Common myeloid progenitor, CD34-positive (primary cell): Measurements from ENCODE around the gene MAP4K5.

Experiments
- CTCF ChIA-PET: fragments of 350-600 bp; sonication (Branson Sonifier 250); formaldehyde crosslinking; loops from one replicate; lab custom pipeline; 2021; ENCODE audit warnings: antibody characterized with exemption; lab: Charles Lee
- POLR2A ChIA-PET: fragments of 350-600 bp; sonication (Branson Sonifier 250); formaldehyde crosslinking; loops from one replicate; lab custom pipeline; 2021; ENCODE audit warnings: antibody characterized with exemption; lab: Charles Lee
- DNase-seq, 3 donors: peaks; one replicate each; pipeline versions ENCODE4 v3.0.0 to v3.0.0-alpha.2; 2013
- H3K27ac ChIP-seq, 2 experiments: 1 replicate in 1 of 2; 2 replicates in 1 of 2; pipeline ENCODE4 v1.7.0; 2013; ENCODE audit warnings: inconsistent platforms in 2 of 2, low read length in 2 of 2, mild to moderate bottlenecking in 2 of 2, low read depth in 1 of 2, moderate library complexity in 1 of 2; ENCODE audit not compliant: severe bottlenecking in 2 of 2, insufficient read depth in 1 of 2, poor library complexity in 1 of 2
- H3K27me3 ChIP-seq, 5 experiments: replicated peaks in 2 of 5; 1 replicate in 3 of 5; 2 replicates in 2 of 5; pipeline versions ENCODE4 v1.6.1 to v1.7.0; 2013; ENCODE audit warnings: low read length in 4 of 5, mild to moderate bottlenecking in 2 of 5, moderate library complexity in 2 of 5, inconsistent platforms in 1 of 5; ENCODE audit not compliant: insufficient read depth in 5 of 5, control insufficient read depth in 4 of 5
- H3K36me3 ChIP-seq, 4 experiments: 1 replicate in 2 of 4; 2 replicates in 2 of 4; pipeline versions ENCODE4 v1.6.1 to v1.7.0; 2013; ENCODE audit warnings: low read length in 3 of 4, control low read depth in 1 of 4, mild to moderate bottlenecking in 1 of 4; ENCODE audit not compliant: control insufficient read depth in 4 of 4, insufficient read depth in 4 of 4
- H3K4me1 ChIP-seq, 4 experiments: 1 replicate in 3 of 4; 2 replicates in 1 of 4; pipeline versions ENCODE4 v1.6.1 to v1.7.1; 2013; ENCODE audit warnings: low read length in 3 of 4, mild to moderate bottlenecking in 3 of 4, control low read depth in 1 of 4, inconsistent platforms in 1 of 4, moderate library complexity in 1 of 4; ENCODE audit not compliant: control insufficient read depth in 4 of 4, insufficient read depth in 4 of 4; ENCODE audit errors: control extremely low read depth in 1 of 4
- H3K4me3 ChIP-seq, 7 experiments: 1 replicate in 4 of 7; 2 replicates in 3 of 7; pipeline versions ENCODE4 v1.5.1 to v1.7.0; 2013; ENCODE audit warnings: mild to moderate bottlenecking in 7 of 7, low read length in 6 of 7, moderate library complexity in 6 of 7, inconsistent platforms in 2 of 7, low read depth in 2 of 7, control low read depth in 1 of 7; ENCODE audit not compliant: insufficient read depth in 4 of 7, control insufficient read depth in 1 of 7; ENCODE audit errors: extremely low read depth in 1 of 7
- H3K9me3 ChIP-seq, 5 experiments: 1 replicate in 4 of 5; 2 replicates in 1 of 5; pipeline versions ENCODE4 v1.6.1 to v1.7.1; 2013; ENCODE audit warnings: low read length in 4 of 5, mild to moderate bottlenecking in 2 of 5, inconsistent platforms in 1 of 5, low read depth in 1 of 5, moderate library complexity in 1 of 5; ENCODE audit not compliant: control insufficient read depth in 4 of 5, insufficient read depth in 2 of 5; ENCODE audit errors: control extremely low read depth in 1 of 5
- WGBS: methylation state at CpG from one replicate; pipeline ENCODE4 v1.1.5; 2013; ENCODE audit not compliant: insufficient coverage; 5-methylcytosine and 5-hydroxymethylcytosine counted together

Gene MAP4K5

GRCh38 chr14:50380455-50380854, 151.9 kb downstream of the MAP4K5 start:
- H3K27me3 ChIP-seq = no peaks in the 10 kb centered on the region
- ChIA-PET POLR2A (no interaction called here), CTCF (interaction anchor here (0.7 kb wide), 1 partner anchor 35 kb away, joined by 3 read pairs; no protein-coding TSS in a partner anchor)
- no CpG with 5 or more reads among the region's 1 CpG for WGBS
- H3K4me1 ChIP-seq = no peaks in the 10 kb centered on the region
- H3K9me3 ChIP-seq = no peaks in the 10 kb centered on the region
- no peak overlapping the region for H3K27ac ChIP-seq
- H3K36me3 ChIP-seq = peaks cover 0 to 7% (median 0%) of the 10 kb centered on the region in 4 experiments
- no peak for DNase-seq
- H3K4me3 ChIP-seq = no peak overlapping the region

GRCh38 chr14:50379563-50379962, 152.8 kb downstream of the MAP4K5 start:
- POLR2A ChIA-PET = no interaction called here
- Histone ChIP-seq H3K9me3 (no peaks in the 10 kb centered on the region), H3K4me1 (no peaks in the 10 kb centered on the region), H3K27ac (no peak overlapping the region), H3K27me3 (no peaks in the 10 kb centered on the region), H3K4me3 (no peak overlapping the region), H3K36me3 (peaks cover 0 to 4% (median 0%) of the 10 kb centered on the region in 4 experiments)
- WGBS = 100% methylated on average over 2 of the region's 2 CpGs
- no peak for DNase-seq
- CTCF ChIA-PET = interaction anchor here (0.7 to 1.2 kb wide), 3 partner anchors 10 to 35 kb away, joined by 3 to 5 read pairs (median 3); no protein-coding TSS in a partner anchor

GRCh38 chr14:50377550-50378085, 154.8 kb downstream of the MAP4K5 start:
- H3K27ac ChIP-seq = no peak overlapping the region
- H3K4me3 ChIP-seq = no peak overlapping the region
- ChIA-PET CTCF (interaction anchor here (0.8 to 1.3 kb wide), 3 partner anchors 19 to 49 kb away, joined by 3 read pairs; no protein-coding TSS in a partner anchor), POLR2A (interaction anchor here (0.6 kb wide), 1 partner anchor 187 kb away, joined by 4 read pairs; no protein-coding TSS in a partner anchor)
- no peak for DNase-seq
- H3K9me3 ChIP-seq = no peaks in the 10 kb centered on the region
- no peaks in the 10 kb centered on the region for H3K4me1 ChIP-seq
- peaks cover 0 to 4% (median 0%) of the 10 kb centered on the region in 4 experiments for H3K36me3 ChIP-seq
- no peaks in the 10 kb centered on the region for H3K27me3 ChIP-seq
- WGBS = 88% methylated on average over 1 of the region's 4 CpGs

GRCh38 chr14:50375760-50376159, 156.6 kb downstream of the MAP4K5 start:
- no peak for DNase-seq
- ChIA-PET CTCF (interaction anchor here (1.2 kb wide), 1 partner anchor 8 kb away, joined by 3 read pairs; no protein-coding TSS in a partner anchor), POLR2A (no interaction called here)
- no peaks in the 10 kb centered on the region for H3K27me3 ChIP-seq
- H3K36me3 ChIP-seq = peaks cover 0 to 4% (median 0%) of the 10 kb centered on the region in 4 experiments
- no peaks in the 10 kb centered on the region for H3K4me1 ChIP-seq
- no peak overlapping the region for H3K4me3 ChIP-seq
- H3K27ac ChIP-seq = no peak overlapping the region
- WGBS = 100% methylated on average over 3 of the region's 5 CpGs
- H3K9me3 ChIP-seq = no peaks in the 10 kb centered on the region

GRCh38 chr14:50373959-50374358, 158.4 kb downstream of the MAP4K5 start:
- H3K27ac ChIP-seq = no peak overlapping the region
- ChIA-PET POLR2A (no interaction called here), CTCF (interaction anchor here (1.1 kb wide), 1 partner anchor 11 kb away, joined by 5 read pairs; no protein-coding TSS in a partner anchor)
- no peaks in the 10 kb centered on the region for H3K4me1 ChIP-seq
- WGBS = 89% methylated on average over 1 of the region's 3 CpGs
- H3K4me3 ChIP-seq = no peak overlapping the region
- peaks cover 0 to 4% (median 0%) of the 10 kb centered on the region in 4 experiments for H3K36me3 ChIP-seq
- DNase-seq = no peak
- no peaks in the 10 kb centered on the region for H3K27me3 ChIP-seq
- no peaks in the 10 kb centered on the region for H3K9me3 ChIP-seq

- Histone ChIP-seq H3K36me3 (no peaks in the 10 kb centered on the region), H3K27ac (no peak overlapping the region), H3K4me3 (no peak overlapping the region), H3K9me3 (no peaks in the 10 kb centered on the region), H3K27me3 (no peaks in the 10 kb centered on the region), H3K4me1 (peaks cover 0 to 7% (median 1%) of the 10 kb centered on the region in 4 experiments)
- POLR2A ChIA-PET = no interaction called here
- WGBS = 100% methylated on average over 1 of the region's 4 CpGs
- CTCF ChIA-PET = no interaction called here
- no peak for DNase-seq
Observed at GRCh38 chr14:50371546-50371945, 160.8 kb downstream of the MAP4K5 start.
